Mucosa of descending colon (tissue), 3 donors: ENCODE results near the gene FAM83E. TPM values are rescaled to one million over a fixed set of nuclear protein-coding genes. Genes with fewer than 3 reads are reported as not detected.
A peak's percentile ranks its signal among the peaks of the same experiment; 100 is the strongest.
"Not testable (repeated sequence)": the region's sequence is repeated elsewhere in the genome, so short reads cannot be mapped to it uniquely, and the experiment has no call there.

ENCODE experiments used
- ATAC-seq: fragments of 200-7000 bp; cut with Tn5 transposase; one replicate; pipeline ENCODE4 v1.9.1; 2020; ENCODE audit warnings: mild to moderate bottlenecking, moderate library complexity
- DNase-seq, 3 donors: peaks; one replicate each; pipeline ENCODE4 v3.0.0-alpha.2; 2020
- H3K36me3 ChIP-seq: fragments of 200-600 bp; one replicate; pipeline ENCODE4 v1.8.0; 2021; ENCODE audit warnings: low read depth, mild to moderate bottlenecking
- H3K4me1 ChIP-seq: fragments of 200-600 bp; one replicate; pipeline ENCODE4 v1.8.0; 2021; ENCODE audit warnings: low read depth, mild to moderate bottlenecking
- H3K4me3 ChIP-seq: fragments of 200-600 bp; one replicate; pipeline ENCODE4 v1.8.0; 2021; ENCODE audit warnings: mild to moderate bottlenecking
- H3K9me3 ChIP-seq: fragments of 200-600 bp; one replicate; pipeline ENCODE4 v1.8.0; 2021; ENCODE audit warnings: mild to moderate bottlenecking
- CTCF ChIP-seq: fragments of 200-600 bp; IDR thresholded peaks from one replicate; pipeline ENCODE4 v1.8.0; 2022; ENCODE audit warnings: antibody characterized with exemption, mild to moderate bottlenecking
- intact Hi-C, 2 donors: fragments of 100-400 bp; cut with DNase I in 1 of 2; cut with micrococcal nuclease in 1 of 2; formaldehyde crosslinking; loops; one replicate each; pipeline versions ENCODE4 v1.11.0 to v1.11.1; 2022; cut with DNase I, micrococcal nuclease
- total RNA-seq, 3 donors: library from RNA; stranded (reverse); fragmentation: NEBNext Ultra II Directional in 2 of 3; extraction: Animal tissue kit (Norgen Biotek cat#: 25700) in 2 of 3; gene quantifications; one replicate each; pipeline versions ENCODE4 v1.2.1 to v1.2.4, GENCODE V29; 2021 to 2023
- donor health status: DM: no; HTN: no; CAD: no; lungs with moderate emphysema.
- donor health status: DM: no; HTN: no; CAD: no.
- donor health status: DM: no; HTN: yes; CAD: no.

The FAM83E gene
- total RNA-seq, 3 donors from 2014 or later, result 97.8 to 180 (median 175) TPM

GRCh38 chr19:48635263-48635965 lies 20.5 kb upstream of the FAM83E start:
- Histone ChIP-seq H3K4me3 (peak overlapping the region; percentile 34), H3K36me3 (peaks cover 4% of the 10 kb centered on the region), H3K4me1 (peaks cover 51% of the 10 kb centered on the region), H3K9me3 (no peaks in the 10 kb centered on the region)
- no peak for TF ChIP-seq CTCF
- peak; percentile 73 to 88 (median 86) for DNase-seq
- ATAC-seq, result peak; percentile 54
- intact Hi-C loops, result no loop called here

DNA sequence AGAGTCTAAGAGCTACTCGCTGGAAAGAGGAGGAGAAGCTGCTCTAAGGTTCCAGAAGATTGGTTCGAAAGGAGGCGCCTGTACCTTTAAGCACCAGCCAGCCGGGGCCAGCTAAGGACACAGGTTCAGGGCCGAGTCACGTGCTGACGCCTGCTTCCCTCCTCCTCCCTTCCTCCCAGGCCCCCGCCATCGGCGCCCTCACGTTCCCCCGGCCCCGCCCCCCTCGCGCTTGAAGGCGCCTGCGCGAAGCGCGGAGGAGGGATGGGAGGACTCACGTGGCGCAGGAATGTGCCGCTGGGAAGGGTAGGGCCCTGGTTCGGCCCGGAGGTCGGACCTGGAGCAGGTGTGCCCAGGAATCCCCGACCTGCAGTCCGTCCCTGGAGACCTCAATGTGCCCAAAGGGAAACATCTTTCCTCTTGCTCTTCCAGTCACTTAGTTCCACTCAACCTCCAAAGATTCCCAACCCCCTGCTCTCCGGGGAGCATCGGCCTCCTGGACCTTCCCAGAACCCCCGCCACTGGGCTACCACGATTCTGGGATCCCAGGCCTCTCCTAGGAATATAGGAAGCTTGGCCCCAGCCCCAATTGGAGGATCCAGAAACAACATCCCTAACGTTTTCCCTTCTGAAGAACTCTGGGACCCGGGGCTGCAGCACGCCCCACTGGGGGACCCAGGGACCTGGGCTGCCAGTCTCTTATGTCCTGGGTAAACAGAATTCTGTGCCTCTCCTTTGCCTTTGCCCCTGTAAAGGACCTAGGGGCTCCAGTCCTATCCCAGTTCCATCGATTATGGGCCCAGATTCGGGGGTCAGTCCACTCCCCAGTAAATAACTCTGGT lies 19.8 kb upstream of the FAM83E start:
- ATAC-seq (peak; percentile 58), DNase-seq (peak; percentile 98 to 99 (median 98))
- peaks cover 4% of the 10 kb centered on the region for H3K36me3 ChIP-seq
- TF ChIP-seq CTCF, result no peak
- intact Hi-C loops, result no loop called here
- no peaks in the 10 kb centered on the region for H3K9me3 ChIP-seq
- peaks cover 55% of the 10 kb centered on the region for H3K4me1 ChIP-seq
- no peak overlapping the region for H3K4me3 ChIP-seq

DNA sequence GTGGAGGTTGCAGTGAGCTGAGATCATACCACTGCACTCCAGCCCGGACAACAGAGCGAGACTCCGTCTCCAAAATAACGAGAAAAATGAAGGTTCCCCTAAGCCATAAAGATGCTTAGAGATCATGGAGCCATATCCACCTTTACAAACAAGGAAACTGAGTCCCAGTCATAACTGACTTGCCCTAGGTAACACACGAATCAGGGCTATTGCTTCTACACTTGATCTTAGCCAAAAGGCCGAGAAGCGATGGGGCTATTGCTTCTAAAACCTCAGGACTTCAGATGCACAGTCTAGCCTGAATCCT lies 19.1 kb upstream of the FAM83E start:
- no peak for TF ChIP-seq CTCF
- Histone ChIP-seq H3K4me3 (no peak overlapping the region), H3K9me3 (no peaks in the 10 kb centered on the region), H3K36me3 (peaks cover 4% of the 10 kb centered on the region), H3K4me1 (peaks cover 61% of the 10 kb centered on the region)
- intact Hi-C loops, result no loop called here
- no peak for DNase-seq
- no peak for ATAC-seq

DNA sequence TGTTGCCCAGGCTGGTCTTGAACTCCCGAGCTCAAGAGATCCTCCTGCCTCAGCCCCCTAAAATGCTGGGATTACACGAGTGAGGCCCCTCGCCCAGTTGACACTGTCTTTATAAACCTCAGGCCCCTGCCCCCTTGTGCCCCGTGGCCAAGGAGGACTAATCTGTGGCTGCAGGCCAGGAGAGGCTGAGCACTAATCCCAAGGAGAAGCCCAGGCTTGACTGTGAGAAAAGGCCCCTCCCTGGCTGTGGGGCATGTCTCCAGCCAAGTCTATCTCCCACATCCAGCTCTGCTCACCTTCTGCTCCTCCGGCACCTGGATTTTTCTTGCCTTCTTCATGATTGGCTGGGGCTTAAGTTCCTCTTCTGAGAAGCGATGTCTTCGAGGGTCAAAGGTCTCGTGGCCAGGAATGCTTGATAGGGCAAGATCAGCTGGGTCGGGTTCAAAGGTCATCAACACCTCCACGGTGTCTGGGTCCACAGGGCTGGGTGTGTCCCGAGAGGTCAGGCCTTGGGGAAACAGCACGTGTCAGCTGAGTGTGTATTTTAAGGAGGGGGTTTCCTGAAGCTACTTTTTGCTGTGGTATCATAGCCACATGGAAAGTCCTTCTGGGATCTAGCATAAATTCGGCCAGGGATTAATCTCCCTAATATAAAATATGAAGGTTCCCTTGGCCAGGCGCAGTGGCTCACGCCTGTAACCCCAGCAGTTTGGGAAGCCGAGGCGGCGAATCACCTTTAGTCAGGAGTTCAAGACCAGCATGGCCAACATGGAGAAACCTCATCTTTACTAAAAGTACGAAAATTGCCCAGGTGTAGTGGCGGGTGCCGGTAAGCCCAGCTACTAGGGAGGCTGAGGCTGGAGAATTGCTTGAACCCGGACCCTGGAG lies 18.5 kb upstream of the FAM83E start:
- ATAC-seq, result no peak
- TF ChIP-seq CTCF, result no peak
- no peaks in the 10 kb centered on the region for H3K9me3 ChIP-seq
- H3K4me1 ChIP-seq, result peaks cover 60% of the 10 kb centered on the region
- peak; percentile 69 to 80 (median 75) for DNase-seq
- peaks cover 4% of the 10 kb centered on the region for H3K36me3 ChIP-seq
- H3K4me3 ChIP-seq, result no peak overlapping the region
- intact Hi-C loops, result no loop called here

- no peak overlapping the region for H3K4me3 ChIP-seq
- no peak for ATAC-seq
- peaks cover 63% of the 10 kb centered on the region for H3K4me1 ChIP-seq
- H3K9me3 ChIP-seq, result no peaks in the 10 kb centered on the region
- H3K36me3 ChIP-seq, result peaks cover 4% of the 10 kb centered on the region
- no peak for DNase-seq
- no peak for TF ChIP-seq CTCF
- intact Hi-C loops, result no loop called here
Measured at GRCh38 chr19:48632692-48633147, 17.8 kb upstream of the FAM83E start.

- ATAC-seq, H3K9me3 ChIP-seq, DNase-seq, H3K36me3 ChIP-seq, intact Hi-C loops, H3K4me3 ChIP-seq: not testable (repeated sequence)
- H3K4me1 ChIP-seq, result peaks cover 66% of the 10 kb centered on the region
Measured at GRCh38 chr19:48632286-48632685, 17.4 kb upstream of the FAM83E start.
